ENCODE measurements around the gene PRAMEF1. TPM values are rescaled to one million over a fixed set of nuclear protein-coding genes. Genes with fewer than 3 reads are reported as not detected.

The PRAMEF1 gene
- total RNA-seq, 1 donor from 2014 or later, result not detected

DNA sequence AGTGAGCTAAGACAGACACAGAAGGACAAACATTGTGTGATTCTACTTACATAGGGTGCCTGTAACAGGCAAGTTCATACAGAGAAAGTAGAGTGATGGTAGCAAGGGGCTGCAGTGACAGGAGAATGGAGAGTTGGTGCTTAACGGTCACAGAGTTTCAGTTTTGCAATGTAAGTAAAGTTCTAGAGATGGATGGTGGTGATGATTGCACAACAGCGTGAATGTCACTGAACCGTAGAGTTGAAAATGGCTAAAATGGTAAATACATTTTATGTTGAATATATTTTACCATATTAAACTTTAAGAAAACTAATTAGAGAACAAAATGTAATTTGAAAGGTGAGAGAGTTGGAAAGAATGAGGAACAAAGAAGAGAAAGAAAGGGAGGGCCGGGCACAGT is 36.5 kb upstream of the PRAMEF1 start:
- no peaks in the 10 kb centered on the region for H3K4me1 Mint-ChIP-seq (ENCODE audit: unreplicated experiment)
- no peak overlapping the region for H3K4me3 Mint-ChIP-seq
- no peak for DNase-seq (ENCODE audit: extremely low spot score, unreplicated experiment)
- no peak overlapping the region for H3K27ac Mint-ChIP-seq
- peaks cover 28% of the 10 kb centered on the region for H3K27me3 Mint-ChIP-seq
- H3K36me3 Mint-ChIP-seq, result no peaks in the 10 kb centered on the region
- peaks cover 12% of the 10 kb centered on the region for H3K9me3 Mint-ChIP-seq
- TF ChIP-seq, protein P1, sequence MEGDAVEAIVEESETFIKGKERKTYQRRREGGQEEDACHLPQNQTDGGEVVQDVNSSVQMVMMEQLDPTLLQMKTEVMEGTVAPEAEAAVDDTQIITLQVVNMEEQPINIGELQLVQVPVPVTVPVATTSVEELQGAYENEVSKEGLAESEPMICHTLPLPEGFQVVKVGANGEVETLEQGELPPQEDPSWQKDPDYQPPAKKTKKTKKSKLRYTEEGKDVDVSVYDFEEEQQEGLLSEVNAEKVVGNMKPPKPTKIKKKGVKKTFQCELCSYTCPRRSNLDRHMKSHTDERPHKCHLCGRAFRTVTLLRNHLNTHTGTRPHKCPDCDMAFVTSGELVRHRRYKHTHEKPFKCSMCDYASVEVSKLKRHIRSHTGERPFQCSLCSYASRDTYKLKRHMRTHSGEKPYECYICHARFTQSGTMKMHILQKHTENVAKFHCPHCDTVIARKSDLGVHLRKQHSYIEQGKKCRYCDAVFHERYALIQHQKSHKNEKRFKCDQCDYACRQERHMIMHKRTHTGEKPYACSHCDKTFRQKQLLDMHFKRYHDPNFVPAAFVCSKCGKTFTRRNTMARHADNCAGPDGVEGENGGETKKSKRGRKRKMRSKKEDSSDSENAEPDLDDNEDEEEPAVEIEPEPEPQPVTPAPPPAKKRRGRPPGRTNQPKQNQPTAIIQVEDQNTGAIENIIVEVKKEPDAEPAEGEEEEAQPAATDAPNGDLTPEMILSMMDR (conservative IDR thresholded peaks at IDR 0.05), result no peak

GRCh38 chr1:12756273-12756672 is 34.9 kb upstream of the PRAMEF1 start:
- Mint-ChIP-seq H3K4me3 (no peak overlapping the region), H3K4me1 (ENCODE audit: unreplicated experiment) (no peaks in the 10 kb centered on the region), H3K9me3 (peaks cover 4% of the 10 kb centered on the region), H3K27me3 (peaks cover 25% of the 10 kb centered on the region), H3K36me3 (no peaks in the 10 kb centered on the region), H3K27ac (no peak overlapping the region)
- TF ChIP-seq, protein P1 (conservative IDR thresholded peaks at IDR 0.05), result no peak
- DNase-seq (ENCODE audit: extremely low spot score, unreplicated experiment), result no peak

- Mint-ChIP-seq H3K4me3 (no peak overlapping the region), H3K27ac (no peak overlapping the region), H3K9me3 (peaks cover 4% of the 10 kb centered on the region), H3K36me3 (no peaks in the 10 kb centered on the region), H3K27me3 (peaks cover 25% of the 10 kb centered on the region), H3K4me1 (ENCODE audit: unreplicated experiment) (no peaks in the 10 kb centered on the region)
- TF ChIP-seq, protein P1 (conservative IDR thresholded peaks at IDR 0.05), result no peak
- no peak for DNase-seq (ENCODE audit: extremely low spot score, unreplicated experiment)
Measured at GRCh38 chr1:12756768-12757413, 34.3 kb upstream of the PRAMEF1 start.

DNA sequence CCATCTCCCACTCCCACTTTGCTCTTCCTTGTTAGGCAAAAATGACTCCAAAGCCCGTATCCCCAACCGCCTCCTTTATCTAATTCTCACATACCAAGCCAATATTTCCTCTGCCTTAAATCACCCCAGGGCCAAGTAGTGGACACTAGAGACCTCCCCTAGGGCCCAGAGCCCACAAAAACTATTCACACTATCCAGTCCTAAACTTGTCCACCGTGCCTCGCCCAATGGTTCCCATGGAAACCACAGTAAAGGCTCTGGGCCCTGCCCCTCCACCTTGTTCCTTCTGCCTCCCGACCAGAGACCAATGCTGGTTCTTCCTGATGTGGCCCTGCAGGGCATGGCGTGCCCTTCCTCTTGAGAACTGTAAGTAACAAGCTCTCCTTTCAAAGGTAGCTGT is 33.4 kb upstream of the PRAMEF1 start:
- TF ChIP-seq, protein P1 (conservative IDR thresholded peaks at IDR 0.05), result no peak
- Mint-ChIP-seq H3K36me3 (no peaks in the 10 kb centered on the region), H3K4me3 (no peak overlapping the region), H3K9me3 (peaks cover 4% of the 10 kb centered on the region), H3K27ac (no peak overlapping the region), H3K4me1 (ENCODE audit: unreplicated experiment) (no peaks in the 10 kb centered on the region), H3K27me3 (peaks cover 25% of the 10 kb centered on the region)
- no peak for DNase-seq (ENCODE audit: extremely low spot score, unreplicated experiment)

GRCh38 chr1:12760256-12760795 is 30.9 kb upstream of the PRAMEF1 start:
- Mint-ChIP-seq H3K4me1 (ENCODE audit: unreplicated experiment) (no peaks in the 10 kb centered on the region), H3K27me3 (peaks cover 17% of the 10 kb centered on the region), H3K4me3 (no peak overlapping the region), H3K27ac (no peak overlapping the region), H3K36me3 (no peaks in the 10 kb centered on the region), H3K9me3 (peaks cover 4% of the 10 kb centered on the region)
- TF ChIP-seq, protein P1 (conservative IDR thresholded peaks at IDR 0.05), result peak; percentile 38
- no peak for DNase-seq (ENCODE audit: extremely low spot score, unreplicated experiment)

Data from type B pancreatic cell (in vitro differentiated cells).